Liver (tissue), 9 donors: ENCODE data around the gene SESN1. TPM values are rescaled to one million over a fixed set of nuclear protein-coding genes. Genes with fewer than 3 reads are reported as not detected.

ENCODE experiments used
- DNase-seq: peaks from one replicate; pipeline ENCODE4 v3.0.0-alpha.2; 2017; ENCODE audit warnings: low spot score
- H3K27ac ChIP-seq, 2 donors: one replicate each; pipeline ENCODE4 v1.7.0; 2013; ENCODE audit warnings: inconsistent platforms in 2 of 2, low read length in 2 of 2, control low read depth in 1 of 2, low read depth in 1 of 2, mild to moderate bottlenecking in 1 of 2
- H3K27me3 ChIP-seq, 4 donors: one replicate each; pipeline versions ENCODE4 v1.6.1 to v1.7.0; 2013; ENCODE audit warnings: low read length in 3 of 4, inconsistent platforms in 1 of 4, mild to moderate bottlenecking in 1 of 4, moderate library complexity in 1 of 4; ENCODE audit not compliant: control insufficient read depth in 4 of 4, insufficient read depth in 4 of 4
- H3K36me3 ChIP-seq, 4 donors: one replicate each; pipeline versions ENCODE4 v1.6.1 to v1.7.0; 2013; ENCODE audit warnings: low read length in 3 of 4, mild to moderate bottlenecking in 3 of 4, low read depth in 1 of 4, moderate library complexity in 1 of 4; ENCODE audit not compliant: control insufficient read depth in 4 of 4, insufficient read depth in 3 of 4
- H3K4me1 ChIP-seq, 4 donors: one replicate each; pipeline versions ENCODE4 v1.6.1 to v1.7.0; 2013; ENCODE audit warnings: low read length in 3 of 4, mild to moderate bottlenecking in 3 of 4, moderate library complexity in 1 of 4; ENCODE audit not compliant: control insufficient read depth in 4 of 4, insufficient read depth in 4 of 4
- H3K4me3 ChIP-seq, 3 donors: one replicate each; pipeline versions ENCODE4 v1.6.1 to v1.7.0; 2013; ENCODE audit warnings: low read length in 3 of 3, control low read depth in 1 of 3, low read depth in 1 of 3, mild to moderate bottlenecking in 1 of 3
- H3K9ac ChIP-seq, 2 donors: one replicate each; pipeline ENCODE4 v1.7.0; 2013; ENCODE audit warnings: low read length in 2 of 2, mild to moderate bottlenecking in 2 of 2, moderate library complexity in 2 of 2, control low read depth in 1 of 2, low read depth in 1 of 2
- H3K9me3 ChIP-seq, 4 donors: one replicate each; pipeline versions ENCODE4 v1.6.1 to v1.7.0; 2013; ENCODE audit warnings: low read length in 3 of 4; ENCODE audit not compliant: control insufficient read depth in 4 of 4
- ATF3 ChIP-seq: IDR thresholded peaks from 2 replicates; pipeline ENCODE4 v1.6.1; 2016; ENCODE audit warnings: antibody characterized with exemption
- FOXA1 ChIP-seq: IDR thresholded peaks from 2 replicates; pipeline ENCODE4 v1.6.1; 2016; ENCODE audit warnings: antibody characterized with exemption
- FOXA2 ChIP-seq: IDR thresholded peaks from 2 replicates; pipeline ENCODE4 v1.6.1; 2016; ENCODE audit warnings: antibody characterized with exemption
- GABPA ChIP-seq, 2 donors: IDR thresholded peaks in 1 of 2; conservative IDR thresholded peaks in 1 of 2; 2 replicates each; pipeline ENCODE4 v1.6.1; 2016; ENCODE audit warnings: antibody characterized with exemption in 2 of 2, mild to moderate bottlenecking in 1 of 2, moderate library complexity in 1 of 2
- HNF4A ChIP-seq, 2 donors: conservative IDR thresholded peaks; 2 replicates each; pipeline ENCODE4 v1.6.1; 2016; ENCODE audit warnings: antibody characterized with exemption in 2 of 2, mild to moderate bottlenecking in 2 of 2
- RAD21 ChIP-seq, 2 donors: IDR thresholded peaks; 2 replicates each; pipeline ENCODE4 v1.6.1; 2016; ENCODE audit warnings: antibody characterized with exemption in 2 of 2, mild to moderate bottlenecking in 2 of 2
- RXRA ChIP-seq, 2 donors: IDR thresholded peaks; 2 replicates each; pipeline ENCODE4 v1.6.1; 2017 to 2018; ENCODE audit warnings: antibody characterized with exemption in 2 of 2, mild to moderate bottlenecking in 1 of 2
- SP1 ChIP-seq: IDR thresholded peaks from 2 replicates; pipeline ENCODE4 v1.6.1; 2018; ENCODE audit warnings: antibody characterized with exemption, mild to moderate bottlenecking
- YY1 ChIP-seq: IDR thresholded peaks from 2 replicates; pipeline ENCODE4 v1.6.1; 2016; ENCODE audit warnings: antibody characterized with exemption, mild to moderate bottlenecking
- WGBS: extraction: QIAGEN DNeasy Blood & Tissue Kit; methylation state at CpG from one replicate; pipeline ENCODE4 v1.1.7; 2013; 5-methylcytosine and 5-hydroxymethylcytosine counted together
- polyA plus RNA-seq, 2 donors: library from polyadenylated mRNA; stranded (reverse) in 1 of 2; unstranded in 1 of 2; fragments of 200-250 nt in 1 of 2; fragments of >200 nt in 1 of 2; fragmentation: Nextera tagmentation in 1 of 2; extraction: Ambion mirVana in 1 of 2; gene quantifications; one replicate each; pipeline versions ENCODE4 v1.2.1 to v1.2.3, GENCODE V29; 2013 to 2015
- total RNA-seq, 2 donors: library from RNA; depleted of rRNA; stranded (reverse); fragments of >200 nt; gene quantifications; one replicate each; pipeline ENCODE4 v1.2.3, GENCODE V29; 2014
- TF ChIP-seq, protein P1 (sequence below): fragments of 150-350 bp; IDR thresholded peaks from 2 replicates; pipeline ENCODE4 v1.5.1; 2017; ENCODE audit warnings: improper control_type of control experiment, low read depth, low read length; ENCODE audit not compliant: missing input control
- TF ChIP-seq, protein P2 (sequence below): IDR thresholded peaks from 2 replicates; pipeline ENCODE4 v1.6.1; 2016; ENCODE audit warnings: antibody characterized with exemption
- TF ChIP-seq, protein P3 (sequence below): IDR thresholded peaks from 2 replicates; pipeline ENCODE4 v1.6.1; 2016; ENCODE audit warnings: antibody characterized with exemption, mild to moderate bottlenecking
- TF ChIP-seq, protein P4 (sequence below): IDR thresholded peaks from 2 replicates; pipeline ENCODE4 v1.6.1; 2016; ENCODE audit warnings: antibody characterized with exemption
- donor health status: healthy.
- donor health status: healthy.
- donor health status: healthy.
- donor health status: healthy.
- donor health status: healthy.

The SESN1 gene
- total and polyA plus RNA-seq, 4 donors, result 6.2 to 17.0 (median 11.0) TPM

DNA sequence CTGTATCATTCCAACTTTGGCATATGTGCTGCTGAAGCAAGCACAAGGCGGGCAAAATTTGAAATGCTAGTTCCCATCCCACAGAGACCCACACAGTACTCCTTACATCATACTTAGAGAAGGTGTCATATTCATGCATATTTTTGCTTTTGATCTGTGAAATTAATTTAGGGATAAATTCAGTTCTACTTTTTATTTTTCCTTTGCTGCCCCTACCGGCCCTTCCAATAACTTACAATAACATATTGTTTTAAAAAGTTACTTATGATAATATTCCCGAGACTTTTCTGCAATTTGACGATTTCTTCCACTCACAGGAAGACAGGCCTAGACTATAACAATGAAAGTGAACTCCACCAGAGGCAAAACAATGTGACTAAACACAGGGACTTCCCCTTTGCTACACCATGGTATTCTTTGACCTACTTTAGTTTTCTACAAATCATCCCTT, 35.0 kb downstream of the SESN1 start:
- TF ChIP-seq, protein P1, sequence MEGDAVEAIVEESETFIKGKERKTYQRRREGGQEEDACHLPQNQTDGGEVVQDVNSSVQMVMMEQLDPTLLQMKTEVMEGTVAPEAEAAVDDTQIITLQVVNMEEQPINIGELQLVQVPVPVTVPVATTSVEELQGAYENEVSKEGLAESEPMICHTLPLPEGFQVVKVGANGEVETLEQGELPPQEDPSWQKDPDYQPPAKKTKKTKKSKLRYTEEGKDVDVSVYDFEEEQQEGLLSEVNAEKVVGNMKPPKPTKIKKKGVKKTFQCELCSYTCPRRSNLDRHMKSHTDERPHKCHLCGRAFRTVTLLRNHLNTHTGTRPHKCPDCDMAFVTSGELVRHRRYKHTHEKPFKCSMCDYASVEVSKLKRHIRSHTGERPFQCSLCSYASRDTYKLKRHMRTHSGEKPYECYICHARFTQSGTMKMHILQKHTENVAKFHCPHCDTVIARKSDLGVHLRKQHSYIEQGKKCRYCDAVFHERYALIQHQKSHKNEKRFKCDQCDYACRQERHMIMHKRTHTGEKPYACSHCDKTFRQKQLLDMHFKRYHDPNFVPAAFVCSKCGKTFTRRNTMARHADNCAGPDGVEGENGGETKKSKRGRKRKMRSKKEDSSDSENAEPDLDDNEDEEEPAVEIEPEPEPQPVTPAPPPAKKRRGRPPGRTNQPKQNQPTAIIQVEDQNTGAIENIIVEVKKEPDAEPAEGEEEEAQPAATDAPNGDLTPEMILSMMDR, result peak; percentile 5
- TF ChIP-seq FOXA1 (no peak), HNF4A (conservative IDR thresholded peaks at IDR 0.05) (no peak), GABPA (IDR thresholded peaks at IDR 0.05 in 1 of 2, conservative IDR thresholded peaks at IDR 0.05 in 1 of 2) (no peak), YY1 (no peak), RAD21 (IDR thresholded peaks at IDR 0.05) (peak; percentile 32)
- TF ChIP-seq, protein P2, sequence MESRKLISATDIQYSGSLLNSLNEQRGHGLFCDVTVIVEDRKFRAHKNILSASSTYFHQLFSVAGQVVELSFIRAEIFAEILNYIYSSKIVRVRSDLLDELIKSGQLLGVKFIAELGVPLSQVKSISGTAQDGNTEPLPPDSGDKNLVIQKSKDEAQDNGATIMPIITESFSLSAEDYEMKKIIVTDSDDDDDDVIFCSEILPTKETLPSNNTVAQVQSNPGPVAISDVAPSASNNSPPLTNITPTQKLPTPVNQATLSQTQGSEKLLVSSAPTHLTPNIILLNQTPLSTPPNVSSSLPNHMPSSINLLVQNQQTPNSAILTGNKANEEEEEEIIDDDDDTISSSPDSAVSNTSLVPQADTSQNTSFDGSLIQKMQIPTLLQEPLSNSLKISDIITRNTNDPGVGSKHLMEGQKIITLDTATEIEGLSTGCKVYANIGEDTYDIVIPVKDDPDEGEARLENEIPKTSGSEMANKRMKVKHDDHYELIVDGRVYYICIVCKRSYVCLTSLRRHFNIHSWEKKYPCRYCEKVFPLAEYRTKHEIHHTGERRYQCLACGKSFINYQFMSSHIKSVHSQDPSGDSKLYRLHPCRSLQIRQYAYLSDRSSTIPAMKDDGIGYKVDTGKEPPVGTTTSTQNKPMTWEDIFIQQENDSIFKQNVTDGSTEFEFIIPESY, result no peak
- 63% methylated on average over 4 of the region's 4 CpGs for WGBS
- Histone ChIP-seq H3K27ac (peak overlapping the region in 1 of 2 donors; percentile 35), H3K27me3 (no peaks in the 10 kb centered on the region), H3K9ac (no peak overlapping the region), H3K9me3 (no peaks in the 10 kb centered on the region), H3K4me3 (no peak overlapping the region), H3K4me1 (peaks cover 4 to 15% (median 8%) of the 10 kb centered on the region in 4 donors), H3K36me3 (no peaks in the 10 kb centered on the region)
- DNase-seq, result no peak

- Histone ChIP-seq H3K4me3 (no peak overlapping the region), H3K36me3 (no peaks in the 10 kb centered on the region), H3K27ac (no peak overlapping the region), H3K4me1 (peaks cover 4 to 15% (median 8%) of the 10 kb centered on the region in 4 donors), H3K27me3 (no peaks in the 10 kb centered on the region), H3K9ac (no peak overlapping the region), H3K9me3 (no peaks in the 10 kb centered on the region)
- 48% methylated on average over 3 of the region's 3 CpGs for WGBS
- no peak for DNase-seq
- TF ChIP-seq ATF3 (no peak), RXRA (IDR thresholded peaks at IDR 0.05) (peak in 1 of 2 donors; percentile 38), FOXA2 (peak; percentile 11), HNF4A (conservative IDR thresholded peaks at IDR 0.05) (peak in 1 of 2 donors; percentile 22), YY1 (peak; percentile 61), SP1 (no peak)
- TF ChIP-seq, protein P3, sequence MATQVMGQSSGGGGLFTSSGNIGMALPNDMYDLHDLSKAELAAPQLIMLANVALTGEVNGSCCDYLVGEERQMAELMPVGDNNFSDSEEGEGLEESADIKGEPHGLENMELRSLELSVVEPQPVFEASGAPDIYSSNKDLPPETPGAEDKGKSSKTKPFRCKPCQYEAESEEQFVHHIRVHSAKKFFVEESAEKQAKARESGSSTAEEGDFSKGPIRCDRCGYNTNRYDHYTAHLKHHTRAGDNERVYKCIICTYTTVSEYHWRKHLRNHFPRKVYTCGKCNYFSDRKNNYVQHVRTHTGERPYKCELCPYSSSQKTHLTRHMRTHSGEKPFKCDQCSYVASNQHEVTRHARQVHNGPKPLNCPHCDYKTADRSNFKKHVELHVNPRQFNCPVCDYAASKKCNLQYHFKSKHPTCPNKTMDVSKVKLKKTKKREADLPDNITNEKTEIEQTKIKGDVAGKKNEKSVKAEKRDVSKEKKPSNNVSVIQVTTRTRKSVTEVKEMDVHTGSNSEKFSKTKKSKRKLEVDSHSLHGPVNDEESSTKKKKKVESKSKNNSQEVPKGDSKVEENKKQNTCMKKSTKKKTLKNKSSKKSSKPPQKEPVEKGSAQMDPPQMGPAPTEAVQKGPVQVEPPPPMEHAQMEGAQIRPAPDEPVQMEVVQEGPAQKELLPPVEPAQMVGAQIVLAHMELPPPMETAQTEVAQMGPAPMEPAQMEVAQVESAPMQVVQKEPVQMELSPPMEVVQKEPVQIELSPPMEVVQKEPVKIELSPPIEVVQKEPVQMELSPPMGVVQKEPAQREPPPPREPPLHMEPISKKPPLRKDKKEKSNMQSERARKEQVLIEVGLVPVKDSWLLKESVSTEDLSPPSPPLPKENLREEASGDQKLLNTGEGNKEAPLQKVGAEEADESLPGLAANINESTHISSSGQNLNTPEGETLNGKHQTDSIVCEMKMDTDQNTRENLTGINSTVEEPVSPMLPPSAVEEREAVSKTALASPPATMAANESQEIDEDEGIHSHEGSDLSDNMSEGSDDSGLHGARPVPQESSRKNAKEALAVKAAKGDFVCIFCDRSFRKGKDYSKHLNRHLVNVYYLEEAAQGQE, result peak; percentile 47
- TF ChIP-seq, protein P1, result no peak
- TF ChIP-seq, protein P4, sequence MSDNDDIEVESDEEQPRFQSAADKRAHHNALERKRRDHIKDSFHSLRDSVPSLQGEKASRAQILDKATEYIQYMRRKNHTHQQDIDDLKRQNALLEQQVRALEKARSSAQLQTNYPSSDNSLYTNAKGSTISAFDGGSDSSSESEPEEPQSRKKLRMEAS, result peak; percentile 29
Measured at GRCh38 chr6:109059153-109059552, 35.5 kb downstream of the SESN1 start.
